CD8-positive, alpha-beta memory T cell (primary cell): ENCODE results near the gene TAS2R42. TPM values are rescaled to one million over a fixed set of nuclear protein-coding genes. Genes with fewer than 3 reads are reported as not detected.

Source experiments
- CTCF ChIA-PET: fragments of 350-600 bp; sonication (Branson Sonifier 250); formaldehyde crosslinking; loops from one replicate; lab custom pipeline; 2021; ENCODE audit warnings: antibody characterized with exemption; lab: Charles Lee
- POLR2A ChIA-PET: fragments of 350-600 bp; sonication (Branson Sonifier 250); formaldehyde crosslinking; loops from one replicate; lab custom pipeline; 2021; ENCODE audit warnings: antibody characterized with exemption; lab: Charles Lee
- DNase-seq, 5 donors: peaks; one replicate each; pipeline versions ENCODE4 v3.0.0 to v3.0.0-alpha.2; 2020 to 2022; ENCODE audit warnings: mixed read lengths in 1 of 5
- H3K27ac ChIP-seq: one replicate; pipeline ENCODE4 v1.7.0; 2013; ENCODE audit warnings: low read depth, mild to moderate bottlenecking, low read length, moderate library complexity
- H3K27me3 ChIP-seq: 2 replicates; pipeline ENCODE4 v1.7.0; 2013; ENCODE audit warnings: low read length, mild to moderate bottlenecking; ENCODE audit not compliant: insufficient read depth, poor library complexity, severe bottlenecking
- H3K36me3 ChIP-seq: 2 replicates; pipeline ENCODE4 v1.7.0; 2013; ENCODE audit warnings: mild to moderate bottlenecking, low read length, moderate library complexity; ENCODE audit not compliant: insufficient read depth
- H3K4me1 ChIP-seq: 2 replicates; pipeline ENCODE4 v1.7.0; 2013; ENCODE audit warnings: mild to moderate bottlenecking, low read length, moderate library complexity; ENCODE audit not compliant: insufficient read depth
- H3K4me3 ChIP-seq: 2 replicates; pipeline ENCODE4 v1.7.0; 2013; ENCODE audit warnings: mild to moderate bottlenecking, low read length
- H3K9me3 ChIP-seq: 2 replicates; pipeline ENCODE4 v1.7.0; 2013; ENCODE audit warnings: mild to moderate bottlenecking, low read length
- H3K27ac Mint-ChIP-seq, 8 donors: one replicate each; pipeline ENCODE4 v1.8.0; 2020 to 2021; ENCODE audit warnings: mixed read lengths in 8 of 8, mild to moderate bottlenecking in 6 of 8, inconsistent platforms in 3 of 8, moderate library complexity in 3 of 8
- H3K27me3 Mint-ChIP-seq, 2 donors: one replicate each; pipeline ENCODE4 v1.8.0; 2020 to 2021; ENCODE audit warnings: mixed read lengths in 2 of 2, mild to moderate bottlenecking in 1 of 2, moderate library complexity in 1 of 2
- H3K36me3 Mint-ChIP-seq, 3 donors: one replicate each; pipeline ENCODE4 v1.8.0; 2020 to 2021; ENCODE audit warnings: mixed read lengths in 3 of 3, inconsistent platforms in 1 of 3, mild to moderate bottlenecking in 1 of 3
- H3K4me1 Mint-ChIP-seq, 3 donors: one replicate each; pipeline ENCODE4 v1.8.0; 2020 to 2021; ENCODE audit warnings: mixed read lengths in 3 of 3, inconsistent platforms in 1 of 3, mild to moderate bottlenecking in 1 of 3
- H3K4me3 Mint-ChIP-seq, 7 donors: one replicate each; pipeline ENCODE4 v1.8.0; 2020 to 2021; ENCODE audit warnings: mixed read lengths in 7 of 7, mild to moderate bottlenecking in 6 of 7, moderate library complexity in 4 of 7, inconsistent platforms in 2 of 7
- H3K9me3 Mint-ChIP-seq, 5 donors: one replicate each; pipeline ENCODE4 v1.8.0; 2020 to 2022; ENCODE audit warnings: mixed read lengths in 5 of 5, mild to moderate bottlenecking in 3 of 5, moderate library complexity in 2 of 5, inconsistent platforms in 1 of 5
- polyA plus RNA-seq: library from polyadenylated mRNA; unstranded; fragments of 300-500 nt; fragmentation: Illumina TruSeq; gene quantifications from one replicate; pipeline ENCODE4 v1.2.3, GENCODE V29; 2021
- total RNA-seq, 2 experiments: library from RNA; stranded (reverse); gene quantifications; one replicate each; pipeline ENCODE4 v1.2.3, GENCODE V29; 2021

TAS2R42 gene, protein sequence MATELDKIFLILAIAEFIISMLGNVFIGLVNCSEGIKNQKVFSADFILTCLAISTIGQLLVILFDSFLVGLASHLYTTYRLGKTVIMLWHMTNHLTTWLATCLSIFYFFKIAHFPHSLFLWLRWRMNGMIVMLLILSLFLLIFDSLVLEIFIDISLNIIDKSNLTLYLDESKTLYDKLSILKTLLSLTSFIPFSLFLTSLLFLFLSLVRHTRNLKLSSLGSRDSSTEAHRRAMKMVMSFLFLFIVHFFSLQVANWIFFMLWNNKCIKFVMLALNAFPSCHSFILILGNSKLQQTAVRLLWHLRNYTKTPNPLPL
- total RNA-seq (not detected), polyA plus RNA-seq (not detected)

DNA sequence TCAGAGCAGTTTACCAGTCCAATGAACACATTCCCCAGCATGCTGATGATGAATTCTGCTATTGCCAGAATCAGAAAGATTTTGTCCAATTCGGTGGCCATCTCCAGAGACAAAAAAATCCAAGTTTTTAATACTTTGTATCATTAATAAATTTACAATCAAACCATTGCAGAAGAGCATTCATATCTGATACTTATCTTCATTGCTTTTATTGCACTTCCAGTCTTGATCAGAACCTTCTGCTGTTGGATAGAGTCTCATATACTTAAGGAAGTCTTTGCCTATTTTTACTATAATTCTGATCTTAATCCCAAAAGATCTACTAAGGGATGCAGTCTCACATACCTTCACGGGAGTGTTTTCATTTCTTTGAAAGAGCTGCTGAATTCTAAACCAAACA, at the start of gene TAS2R42:
Gene TAS2R42, minus strand, starts transcription at position 101 of the 400 bp plus-strand sequence. Its CDS starts 0 bp downstream, at position 101.
- H3K4me1 ChIP-seq, result no peaks in the 10 kb centered on the region
- Mint-ChIP-seq H3K9me3 (no peaks in the 10 kb centered on the region), H3K4me1 (no peaks in the 10 kb centered on the region), H3K27me3 (no peaks in the 10 kb centered on the region), H3K4me3 (no peak within 1 kb of the TSS), H3K36me3 (peaks cover 0 to 4% (median 0%) of the 10 kb centered on the region in 3 donors), H3K27ac (no peak within 1 kb of the TSS)
- H3K27me3 ChIP-seq, result no peaks in the 10 kb centered on the region
- ChIA-PET CTCF (no interaction called here), POLR2A (no interaction called here)
- no peaks in the 10 kb centered on the region for H3K36me3 ChIP-seq
- H3K9me3 ChIP-seq, result no peaks in the 10 kb centered on the region
- no peak for DNase-seq
- no peak within 1 kb of the TSS for H3K4me3 ChIP-seq
- no peak within 1 kb of the TSS for H3K27ac ChIP-seq

DNA sequence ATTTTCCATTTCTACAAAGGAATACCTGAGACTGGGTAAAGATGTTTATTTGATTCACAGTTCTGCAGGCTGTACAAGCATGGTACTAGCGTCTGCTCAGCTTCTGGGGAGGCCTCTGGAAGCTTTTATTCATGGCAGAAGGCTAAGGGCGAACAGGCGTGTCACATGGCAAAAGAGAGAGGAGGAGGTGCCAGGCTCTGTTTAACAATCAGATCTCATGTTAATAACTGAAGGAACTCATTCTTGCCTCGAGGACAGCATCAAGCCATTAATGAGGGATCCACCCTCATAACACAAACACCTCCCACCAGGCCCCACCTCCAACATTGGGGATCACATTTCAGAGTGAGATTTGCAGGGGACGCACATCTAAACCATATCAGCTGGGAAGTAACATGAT, 46.8 kb upstream of the TAS2R42 start:
- ChIA-PET POLR2A (no interaction called here), CTCF (no interaction called here)
- Mint-ChIP-seq H3K27ac (peak overlapping the region in 1 of 8 donors; percentile 29), H3K4me1 (no peaks in the 10 kb centered on the region), H3K27me3 (peaks cover 1 to 4% of the 10 kb centered on the region in 2 donors), H3K36me3 (peaks cover 0 to 11% (median 0%) of the 10 kb centered on the region in 3 donors), H3K4me3 (no peak overlapping the region), H3K9me3 (peaks cover 0 to 28% (median 2%) of the 10 kb centered on the region in 5 donors)
- H3K36me3 ChIP-seq, result no peaks in the 10 kb centered on the region
- no peak overlapping the region for H3K27ac ChIP-seq
- no peaks in the 10 kb centered on the region for H3K4me1 ChIP-seq
- no peak overlapping the region for H3K4me3 ChIP-seq
- H3K27me3 ChIP-seq, result no peaks in the 10 kb centered on the region
- no peaks in the 10 kb centered on the region for H3K9me3 ChIP-seq
- no peak for DNase-seq

DNA sequence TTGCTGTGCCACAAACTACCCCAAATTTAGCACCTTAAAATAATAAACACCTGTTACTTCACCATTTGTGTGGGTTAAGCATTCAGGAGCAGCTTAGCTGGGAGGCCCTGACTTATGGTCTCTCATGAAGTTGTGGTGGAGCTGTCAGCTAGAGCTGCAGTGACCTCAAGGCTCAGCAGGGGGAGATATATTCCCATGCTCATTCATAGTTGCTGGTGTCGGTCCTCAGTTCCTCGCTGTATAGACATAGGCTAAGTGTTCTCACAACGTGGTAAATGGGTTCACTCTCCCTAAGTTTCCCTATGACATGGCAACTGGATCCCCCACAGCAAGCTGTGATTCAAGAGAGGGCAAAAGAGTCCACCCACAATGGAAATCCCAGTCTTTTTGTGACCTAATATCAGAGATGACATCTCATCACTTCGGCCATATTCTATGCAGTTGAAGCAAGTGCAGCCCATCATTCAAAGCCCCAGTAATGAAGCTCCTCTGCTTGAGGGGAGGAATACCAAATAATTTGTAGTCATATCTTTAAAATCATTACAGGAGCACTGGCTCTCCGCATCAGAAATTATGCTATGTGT, 41.7 kb upstream of the TAS2R42 start:
- peak in 3 of 5 donors; percentile 3 to 45 (median 7) for DNase-seq
- Mint-ChIP-seq H3K27me3 (peaks cover 0 to 1% of the 10 kb centered on the region in 2 donors), H3K4me3 (no peak overlapping the region), H3K4me1 (no peaks in the 10 kb centered on the region), H3K9me3 (peaks cover 0 to 8% (median 0%) of the 10 kb centered on the region in 5 donors), H3K27ac (no peak overlapping the region), H3K36me3 (peaks cover 0 to under 1% (median 0%) of the 10 kb centered on the region in 3 donors)
- Histone ChIP-seq H3K27ac (no peak overlapping the region), H3K4me1 (no peaks in the 10 kb centered on the region), H3K4me3 (no peak overlapping the region), H3K9me3 (no peaks in the 10 kb centered on the region), H3K27me3 (no peaks in the 10 kb centered on the region), H3K36me3 (no peaks in the 10 kb centered on the region)
- POLR2A ChIA-PET, result no interaction called here
- CTCF ChIA-PET, result interaction anchor here (2.3 kb wide), 1 partner anchor 259 kb away, joined by 12 read pairs; no protein-coding TSS in a partner anchor

DNA sequence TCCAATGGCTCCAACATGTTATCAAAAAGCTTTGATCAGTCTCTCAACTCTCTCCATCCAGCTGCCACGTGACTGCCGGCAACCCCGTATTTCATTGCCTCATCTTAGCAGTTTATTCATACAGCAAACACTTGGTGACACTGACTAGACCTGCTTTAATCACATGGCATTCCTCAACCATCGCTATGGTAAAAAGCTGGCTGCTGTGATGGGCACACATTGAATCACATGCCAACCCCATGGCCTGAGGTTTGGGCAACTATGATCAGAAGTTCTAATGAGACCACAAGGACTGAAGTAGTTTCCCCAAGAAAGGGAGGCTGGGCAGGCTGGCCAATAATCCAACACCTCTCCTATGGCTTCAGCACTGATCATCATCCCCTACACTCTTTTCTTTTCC, 40.6 kb upstream of the TAS2R42 start:
- H3K27ac ChIP-seq, result no peak overlapping the region
- Mint-ChIP-seq H3K27ac (no peak overlapping the region), H3K9me3 (peaks cover 0 to 12% (median 4%) of the 10 kb centered on the region in 5 donors), H3K4me3 (no peak overlapping the region), H3K27me3 (peaks cover 0 to 1% of the 10 kb centered on the region in 2 donors), H3K36me3 (no peaks in the 10 kb centered on the region), H3K4me1 (no peaks in the 10 kb centered on the region)
- no peak overlapping the region for H3K4me3 ChIP-seq
- ChIA-PET CTCF (interaction anchor here (2.3 kb wide), 1 partner anchor 260 kb away, joined by 12 read pairs; no protein-coding TSS in a partner anchor), POLR2A (no interaction called here)
- no peaks in the 10 kb centered on the region for H3K27me3 ChIP-seq
- H3K9me3 ChIP-seq, result no peaks in the 10 kb centered on the region
- DNase-seq, result no peak
- H3K36me3 ChIP-seq, result no peaks in the 10 kb centered on the region
- no peaks in the 10 kb centered on the region for H3K4me1 ChIP-seq

DNA sequence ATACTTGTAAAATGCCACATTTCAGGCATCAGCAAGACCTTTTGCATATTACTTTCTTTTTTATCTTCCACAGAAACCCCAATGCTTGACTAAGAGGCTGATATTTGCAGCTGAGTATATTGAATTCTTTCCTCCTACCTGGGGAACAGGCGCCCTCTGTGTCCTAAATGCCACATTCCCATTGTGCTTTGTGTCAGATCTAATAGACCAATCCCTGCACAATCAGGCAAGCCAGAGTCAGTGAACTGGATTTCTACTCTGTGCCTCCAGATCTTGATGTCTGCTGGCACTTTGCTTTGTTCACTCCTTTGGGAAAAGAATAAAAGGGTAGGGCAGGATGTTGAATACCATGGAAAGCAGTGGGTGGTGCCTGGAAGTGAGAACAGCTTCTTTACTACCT, 22.4 kb upstream of the TAS2R42 start:
- no peaks in the 10 kb centered on the region for H3K4me1 Mint-ChIP-seq
- H3K9me3 Mint-ChIP-seq, result peaks cover 0 to 10% (median 10%) of the 10 kb centered on the region in 5 donors
- ChIA-PET POLR2A (no interaction called here), CTCF (no interaction called here)
- Histone ChIP-seq H3K4me3 (no peak overlapping the region), H3K27ac (no peak overlapping the region), H3K36me3 (no peaks in the 10 kb centered on the region), H3K27me3 (no peaks in the 10 kb centered on the region), H3K4me1 (no peaks in the 10 kb centered on the region), H3K9me3 (no peaks in the 10 kb centered on the region)
- H3K27ac Mint-ChIP-seq, result no peak overlapping the region
- peaks cover 0 to 6% (median 0%) of the 10 kb centered on the region in 3 donors for H3K36me3 Mint-ChIP-seq
- DNase-seq, result no peak
- no peak overlapping the region for H3K4me3 Mint-ChIP-seq
- peaks cover 0 to 1% of the 10 kb centered on the region in 2 donors for H3K27me3 Mint-ChIP-seq

DNA sequence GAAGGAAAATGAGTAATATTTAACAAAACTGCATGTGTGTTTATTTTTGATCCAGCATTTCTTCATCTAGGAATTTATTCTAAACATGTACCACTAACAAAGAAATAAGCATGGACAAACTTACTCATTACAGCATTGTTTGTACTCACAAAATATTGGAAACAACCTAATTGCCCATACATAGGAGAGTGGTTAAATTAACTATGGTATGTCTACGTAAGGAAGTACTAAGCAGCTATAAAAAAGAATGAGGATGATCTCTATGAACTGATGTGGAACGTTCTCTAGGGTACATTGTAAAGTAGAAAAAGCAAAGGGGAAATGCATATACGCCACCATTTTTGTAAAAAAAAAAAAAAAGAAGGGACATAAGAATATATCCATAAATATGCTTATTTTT, 17.4 kb upstream of the TAS2R42 start:
- H3K36me3 Mint-ChIP-seq, result peaks cover 0 to 3% (median 0%) of the 10 kb centered on the region in 3 donors
- Histone ChIP-seq H3K4me3 (no peak overlapping the region), H3K27me3 (no peaks in the 10 kb centered on the region), H3K4me1 (no peaks in the 10 kb centered on the region), H3K9me3 (no peaks in the 10 kb centered on the region), H3K36me3 (no peaks in the 10 kb centered on the region), H3K27ac (no peak overlapping the region)
- H3K9me3 Mint-ChIP-seq, result peaks cover 0 to 4% (median 0%) of the 10 kb centered on the region in 5 donors
- no peak for DNase-seq
- no peak overlapping the region for H3K4me3 Mint-ChIP-seq
- no peak overlapping the region for H3K27ac Mint-ChIP-seq
- H3K27me3 Mint-ChIP-seq, result peaks cover 0 to 7% of the 10 kb centered on the region in 2 donors
- H3K4me1 Mint-ChIP-seq, result no peaks in the 10 kb centered on the region
- POLR2A ChIA-PET, result no interaction called here
- CTCF ChIA-PET, result no interaction called here

DNA sequence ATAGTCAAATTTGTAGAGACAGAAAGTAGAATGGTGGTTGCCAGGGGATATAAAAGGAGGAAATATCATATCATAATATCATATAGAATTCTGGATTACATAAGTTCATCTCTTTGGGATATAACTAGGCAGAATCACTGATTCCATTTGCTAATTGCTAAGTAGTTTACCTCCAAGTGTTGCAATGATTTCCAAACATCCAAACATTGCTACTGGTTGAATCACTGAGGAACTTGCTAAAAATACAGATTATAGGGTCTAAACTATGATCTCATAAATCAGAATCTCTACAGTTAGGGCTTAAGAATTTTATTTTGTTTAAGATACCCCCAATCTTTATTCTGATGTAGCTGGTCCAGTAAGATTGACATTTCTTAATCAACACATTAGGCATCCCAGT, 16.1 kb upstream of the TAS2R42 start:
- H3K27me3 Mint-ChIP-seq, result peaks cover 0 to 10% of the 10 kb centered on the region in 2 donors
- no peaks in the 10 kb centered on the region for H3K4me1 Mint-ChIP-seq
- no peaks in the 10 kb centered on the region for H3K4me1 ChIP-seq
- H3K36me3 Mint-ChIP-seq, result peaks cover 0 to 3% (median 0%) of the 10 kb centered on the region in 3 donors
- ChIA-PET POLR2A (no interaction called here), CTCF (no interaction called here)
- no peaks in the 10 kb centered on the region for H3K36me3 ChIP-seq
- H3K27me3 ChIP-seq, result no peaks in the 10 kb centered on the region
- no peak for DNase-seq
- no peak overlapping the region for H3K4me3 ChIP-seq
- H3K9me3 ChIP-seq, result no peaks in the 10 kb centered on the region
- no peak overlapping the region for H3K27ac ChIP-seq
- peaks cover 0 to 4% (median 0%) of the 10 kb centered on the region in 5 donors for H3K9me3 Mint-ChIP-seq
- no peak overlapping the region for H3K4me3 Mint-ChIP-seq
- H3K27ac Mint-ChIP-seq, result no peak overlapping the region

DNA sequence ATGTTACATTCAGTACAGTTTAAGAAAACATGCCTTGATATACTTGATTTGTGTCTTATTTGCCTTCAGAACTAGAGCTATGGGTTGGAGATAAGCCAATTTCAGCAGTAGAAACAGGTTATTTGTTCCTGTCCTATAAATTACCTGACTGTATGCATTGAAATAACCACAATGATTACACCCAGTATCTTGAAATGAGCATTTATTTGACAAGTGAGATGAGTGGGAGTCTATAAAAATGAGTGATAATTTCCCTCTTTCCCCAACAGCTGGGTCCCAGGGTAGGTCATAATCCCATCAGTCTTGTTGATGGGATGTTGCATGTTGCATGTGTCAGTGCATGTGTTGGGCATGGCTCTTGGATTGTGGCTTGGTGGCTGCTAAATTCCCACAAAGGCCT, 3.7 kb downstream of the TAS2R42 start:
- H3K27ac ChIP-seq, result no peak overlapping the region
- no peaks in the 10 kb centered on the region for H3K9me3 Mint-ChIP-seq
- CTCF ChIA-PET, result no interaction called here
- no peaks in the 10 kb centered on the region for H3K9me3 ChIP-seq
- H3K27me3 Mint-ChIP-seq, result no peaks in the 10 kb centered on the region
- H3K36me3 ChIP-seq, result no peaks in the 10 kb centered on the region
- DNase-seq, result no peak
- H3K27me3 ChIP-seq, result no peaks in the 10 kb centered on the region
- H3K36me3 Mint-ChIP-seq, result peaks cover 0 to 3% (median 0%) of the 10 kb centered on the region in 3 donors
- no peak overlapping the region for H3K4me3 ChIP-seq
- H3K27ac Mint-ChIP-seq, result no peak overlapping the region
- no peaks in the 10 kb centered on the region for H3K4me1 ChIP-seq
- no peak overlapping the region for H3K4me3 Mint-ChIP-seq
- POLR2A ChIA-PET, result no interaction called here
- H3K4me1 Mint-ChIP-seq, result no peaks in the 10 kb centered on the region
